Stimulated activated naive CD8-positive, alpha-beta T cell treated with anti-CD3 and anti-CD28 coated beads, Interleukin-15, amount 100 ng/mL, for 72 hours (primary cell): ENCODE results near the gene RIIAD1.

Experiments
- ATAC-seq: fragments of 150-1000 bp; cut with Tn5 transposase; 2 replicates; pipeline ENCODE4 v1.10.0; 2021; ENCODE audit warnings: mild to moderate bottlenecking, moderate library complexity
- DNase-seq, 2 donors: peaks; one replicate each; pipeline ENCODE4 v3.0.0; 2021 to 2022
- H3K27ac Mint-ChIP-seq, 2 donors: one replicate each; pipeline ENCODE4 v1.8.0; 2022; ENCODE audit warnings: mild to moderate bottlenecking in 2 of 2, mixed read lengths in 2 of 2, moderate library complexity in 2 of 2
- H3K27me3 Mint-ChIP-seq: one replicate; pipeline ENCODE4 v1.8.0; 2022; ENCODE audit warnings: mixed read lengths
- H3K4me1 Mint-ChIP-seq: one replicate; pipeline ENCODE4 v1.8.0; 2022; ENCODE audit warnings: mild to moderate bottlenecking, mixed read lengths
- H3K4me3 Mint-ChIP-seq, 2 donors: one replicate each; pipeline ENCODE4 v1.8.0; 2022; ENCODE audit warnings: mild to moderate bottlenecking in 2 of 2, mixed read lengths in 2 of 2, moderate library complexity in 1 of 2
- H3K9me3 Mint-ChIP-seq, 2 donors: one replicate each; pipeline ENCODE4 v1.8.0; 2022; ENCODE audit warnings: mixed read lengths in 2 of 2

Gene RIIAD1

DNA sequence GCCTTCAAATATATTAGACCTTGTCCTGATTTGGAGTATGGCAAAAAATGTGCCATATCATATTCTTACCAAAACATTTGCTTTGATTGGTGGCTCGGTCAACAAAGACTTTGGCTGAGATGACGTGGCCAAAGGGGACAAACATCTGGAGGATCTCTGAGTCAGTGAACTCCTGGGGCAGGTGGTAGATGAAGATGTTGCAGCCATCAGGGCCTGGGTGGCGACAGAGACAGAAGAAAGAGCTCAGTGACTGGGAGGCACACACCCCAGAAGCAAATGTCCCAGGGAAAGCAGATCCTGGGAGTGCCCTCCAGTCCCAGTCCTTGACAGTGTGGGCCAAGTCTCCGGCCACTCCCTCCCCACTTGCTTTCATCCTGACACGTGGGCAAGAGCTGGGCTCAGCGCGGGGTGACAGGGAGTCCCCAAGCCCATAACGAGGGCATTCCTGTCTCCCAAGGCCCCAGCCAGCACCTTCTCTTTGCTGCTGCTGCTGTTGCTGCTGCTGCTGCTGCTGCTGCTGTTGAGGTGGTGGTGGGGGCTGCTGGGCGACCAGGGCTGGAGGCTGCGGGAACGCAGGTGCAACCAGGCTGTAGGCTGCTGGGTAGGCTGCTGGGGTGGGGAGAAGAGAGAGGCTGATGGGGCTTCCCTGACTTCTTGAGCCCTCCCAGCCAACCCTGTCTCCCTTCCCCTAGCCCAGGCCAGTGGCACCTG, 15.4 kb upstream of the RIIAD1 start:
- H3K4me3 Mint-ChIP-seq, result no peak overlapping the region
- no peaks in the 10 kb centered on the region for H3K9me3 Mint-ChIP-seq
- H3K27ac Mint-ChIP-seq, result no peak overlapping the region
- H3K27me3 Mint-ChIP-seq, result no peaks in the 10 kb centered on the region
- H3K4me1 Mint-ChIP-seq, result peaks cover 20% of the 10 kb centered on the region
- DNase-seq, result no peak
- ATAC-seq, result no peak

DNA sequence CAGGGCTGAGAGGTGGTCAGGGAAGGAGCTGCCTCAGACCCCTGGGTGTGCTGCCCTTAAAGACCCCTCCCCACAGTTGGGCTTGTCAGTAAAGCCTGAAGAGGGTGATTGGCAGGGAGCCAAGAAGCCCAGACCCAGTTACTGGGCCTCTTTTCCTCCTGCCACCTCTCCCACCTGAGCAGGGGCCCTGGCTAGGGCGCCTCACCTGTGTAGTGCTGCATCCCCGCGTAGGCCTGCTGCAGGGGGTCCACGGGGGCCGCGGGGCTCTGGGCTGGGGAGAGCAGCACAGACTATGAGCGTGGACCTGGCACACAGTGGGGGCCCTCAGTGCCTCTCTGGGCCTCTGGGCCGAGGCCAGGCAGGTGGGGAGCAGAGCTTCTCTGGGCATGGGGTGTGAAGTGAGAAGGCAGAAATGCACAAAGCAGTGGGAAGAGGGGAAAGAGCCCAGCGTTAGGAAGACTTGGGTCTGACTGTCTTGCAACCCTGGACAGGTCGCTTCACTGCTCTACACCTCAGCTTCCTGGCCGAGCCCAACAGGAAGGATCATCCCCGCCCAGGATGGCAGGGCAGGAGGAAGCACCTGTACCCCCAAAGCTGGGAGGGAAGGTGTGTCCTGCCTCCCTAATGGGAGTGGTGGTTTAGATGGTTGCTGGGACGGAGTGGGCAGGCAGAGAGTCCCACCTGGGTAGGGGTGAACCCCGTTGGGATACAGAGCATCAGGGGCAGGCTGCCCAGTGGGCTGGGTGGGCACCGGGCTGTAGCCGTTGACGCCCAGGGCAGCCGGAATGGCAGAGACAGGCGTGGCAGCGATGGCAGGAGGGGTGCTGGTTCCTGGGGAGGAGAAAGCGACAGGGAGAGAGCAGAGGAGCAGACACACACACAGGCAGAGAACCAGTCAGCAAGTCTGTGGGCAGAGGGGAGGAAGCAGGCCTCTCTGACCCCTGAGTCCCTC, 14.6 kb upstream of the RIIAD1 start:
- Mint-ChIP-seq H3K27ac (peak overlapping the region in 1 of 2 donors; percentile 84), H3K27me3 (no peaks in the 10 kb centered on the region), H3K4me1 (peaks cover 20% of the 10 kb centered on the region), H3K9me3 (no peaks in the 10 kb centered on the region), H3K4me3 (no peak overlapping the region)
- DNase-seq, result no peak
- peak; percentile 12 for ATAC-seq

DNA sequence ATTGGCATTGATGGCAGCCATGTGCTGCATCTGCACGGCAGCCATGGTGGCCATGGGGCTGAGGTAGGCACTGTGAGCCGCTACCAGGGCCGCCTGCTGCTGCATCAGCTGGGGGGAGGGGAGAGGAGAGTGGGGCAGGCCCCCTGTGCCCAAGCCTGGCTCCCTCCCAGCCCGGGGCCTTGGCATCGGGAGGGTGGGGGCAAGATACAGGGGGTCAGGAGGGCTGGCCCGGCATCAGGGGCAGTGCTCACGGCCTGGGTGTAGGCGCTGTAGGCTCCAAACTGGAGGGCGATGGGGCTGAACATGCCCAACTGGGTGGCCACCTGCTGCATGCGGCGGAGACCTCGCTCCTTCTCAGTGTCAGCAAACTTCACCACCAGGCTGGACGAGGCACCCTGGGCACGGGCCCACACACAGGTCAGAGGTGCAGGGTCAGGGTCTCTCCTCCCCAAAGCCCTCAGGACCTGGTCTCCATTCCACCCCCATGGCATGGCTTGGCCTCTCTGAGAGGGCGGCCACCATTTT, 13.7 kb upstream of the RIIAD1 start:
- Mint-ChIP-seq H3K4me3 (no peak overlapping the region), H3K9me3 (no peaks in the 10 kb centered on the region), H3K27ac (no peak overlapping the region), H3K4me1 (peaks cover 19% of the 10 kb centered on the region), H3K27me3 (no peaks in the 10 kb centered on the region)
- DNase-seq, result no peak
- ATAC-seq, result peak; percentile 31

DNA sequence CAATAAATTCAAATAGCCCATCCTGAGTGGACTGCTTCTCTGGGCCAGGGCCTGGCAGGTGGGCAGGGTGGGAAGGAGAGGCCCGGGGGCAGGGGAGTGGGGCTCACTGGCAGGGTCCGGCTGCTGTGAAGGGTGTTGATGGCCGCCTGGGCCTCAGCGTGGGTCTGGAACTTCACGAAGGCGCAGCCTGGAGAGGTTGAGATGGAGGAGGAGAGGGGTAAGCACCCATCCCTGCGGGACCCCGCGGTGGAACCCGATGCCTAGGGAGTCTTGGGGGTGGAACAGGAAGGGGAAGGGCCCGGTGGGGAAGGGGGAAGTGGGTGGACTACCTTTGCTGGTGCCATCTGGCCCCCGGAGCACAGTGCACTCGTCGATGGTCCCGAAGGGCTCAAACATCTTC, 12.4 kb upstream of the RIIAD1 start:
- Mint-ChIP-seq H3K4me1 (peaks cover 8% of the 10 kb centered on the region), H3K4me3 (no peak overlapping the region), H3K27me3 (no peaks in the 10 kb centered on the region), H3K27ac (peak overlapping the region in 1 of 2 donors; percentile 7), H3K9me3 (no peaks in the 10 kb centered on the region)
- no peak for ATAC-seq
- DNase-seq, result no peak

DNA sequence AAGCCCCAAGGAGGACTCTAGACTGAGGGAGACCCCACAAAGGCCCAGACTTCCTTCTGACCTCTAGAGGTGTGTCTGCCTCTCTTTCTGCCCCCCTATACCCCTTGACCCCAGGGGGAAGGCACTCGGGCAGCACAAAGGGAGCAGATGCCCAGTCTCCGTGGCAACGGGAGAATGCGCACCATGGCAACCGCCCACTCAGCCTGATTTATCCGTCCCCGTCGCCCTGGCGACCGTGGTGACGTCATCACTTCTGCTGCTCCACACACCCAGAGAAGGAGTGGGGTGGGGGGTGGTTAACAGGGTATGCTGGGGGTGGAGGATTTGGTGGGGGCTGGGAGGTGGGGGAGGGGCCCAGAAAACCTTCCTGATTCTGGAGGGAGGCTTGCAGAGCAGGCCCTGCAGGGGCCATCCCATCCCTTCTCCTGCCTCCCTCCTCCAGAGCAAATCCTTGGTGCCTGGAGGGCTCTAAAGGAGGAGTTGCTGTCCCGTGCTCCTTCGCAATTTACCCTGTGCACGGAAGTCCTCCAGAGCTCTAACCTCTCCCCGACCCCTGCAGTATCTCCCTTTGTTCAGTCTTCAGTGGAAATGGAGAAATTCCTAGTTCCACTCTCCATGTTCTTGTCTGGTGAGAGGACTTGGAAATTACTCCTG, 11.0 kb upstream of the RIIAD1 start:
- ATAC-seq, result no peak

DNA sequence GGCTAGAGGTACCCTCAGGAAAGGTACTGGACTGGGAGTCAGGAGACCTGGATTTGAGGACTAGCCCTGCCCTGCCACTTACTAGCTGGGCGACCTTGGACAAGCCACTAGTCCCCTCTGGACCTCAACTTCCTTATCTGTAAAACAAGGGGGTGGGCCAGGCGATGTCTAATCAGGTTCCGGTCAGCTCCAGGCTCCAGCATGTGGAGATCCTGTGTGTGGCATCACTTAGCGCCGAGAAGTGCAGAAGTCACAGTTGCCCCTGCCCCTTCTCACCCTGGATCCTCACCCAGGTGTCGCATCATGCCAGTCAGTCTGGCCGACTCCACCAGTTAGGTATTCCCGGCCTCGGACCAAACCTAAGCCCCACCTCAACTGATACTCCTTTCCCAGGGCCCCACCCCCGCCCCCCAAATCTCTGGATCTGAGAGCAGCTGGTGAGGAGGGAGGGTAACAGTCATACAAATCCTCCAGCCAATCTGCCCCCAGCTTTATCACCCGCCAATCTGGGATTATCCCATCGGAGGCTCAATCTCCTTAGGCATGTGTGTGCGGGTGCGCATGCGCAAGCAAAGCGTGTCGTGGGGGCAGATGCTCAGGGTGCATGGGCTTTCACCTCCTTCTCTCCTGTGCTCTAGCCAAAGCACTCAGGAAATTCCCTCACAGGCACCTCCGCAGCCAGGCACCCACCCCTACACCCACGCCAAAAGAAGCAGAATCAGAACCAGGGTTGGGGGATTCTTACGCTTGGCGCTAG, 10.1 kb upstream of the RIIAD1 start:
- ATAC-seq, result no peak
- Mint-ChIP-seq H3K9me3 (no peaks in the 10 kb centered on the region), H3K4me3 (no peak overlapping the region), H3K27ac (no peak overlapping the region), H3K27me3 (peaks cover 22% of the 10 kb centered on the region), H3K4me1 (peaks cover 8% of the 10 kb centered on the region)
- no peak for DNase-seq

More for the DNA sequence above, 11.0 kb upstream of the RIIAD1 start:
- Mint-ChIP-seq H3K27me3 (peaks cover 13% of the 10 kb centered on the region), H3K4me3 (no peak overlapping the region), H3K4me1 (peaks cover 8% of the 10 kb centered on the region), H3K27ac (peak overlapping the region in 1 of 2 donors; percentile 48), H3K9me3 (no peaks in the 10 kb centered on the region)
- DNase-seq, result no peak

DNA sequence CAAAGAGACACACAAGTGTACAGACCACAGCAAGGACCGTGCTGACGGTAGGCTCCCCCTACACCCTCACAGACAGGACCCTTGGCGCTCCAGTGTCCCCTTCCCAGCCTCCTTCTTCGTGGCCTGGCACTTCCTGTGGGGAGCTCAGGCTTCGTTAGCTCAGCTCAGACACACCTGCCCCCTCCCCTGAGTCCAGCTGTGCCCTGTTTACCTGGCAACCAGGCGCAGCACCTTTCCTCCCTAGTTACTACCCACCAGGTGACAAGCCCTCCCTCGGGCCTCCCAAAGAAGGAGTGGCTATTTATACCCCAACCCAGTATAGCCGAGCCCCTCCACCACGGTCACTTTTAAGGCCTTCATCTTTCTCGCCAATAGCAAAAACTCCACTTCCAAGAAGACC, 9.4 kb upstream of the RIIAD1 start:
- Mint-ChIP-seq H3K9me3 (no peaks in the 10 kb centered on the region), H3K27ac (no peak overlapping the region), H3K4me3 (no peak overlapping the region), H3K27me3 (peaks cover 30% of the 10 kb centered on the region), H3K4me1 (peaks cover 5% of the 10 kb centered on the region)
- ATAC-seq (no peak), DNase-seq (no peak)

DNA sequence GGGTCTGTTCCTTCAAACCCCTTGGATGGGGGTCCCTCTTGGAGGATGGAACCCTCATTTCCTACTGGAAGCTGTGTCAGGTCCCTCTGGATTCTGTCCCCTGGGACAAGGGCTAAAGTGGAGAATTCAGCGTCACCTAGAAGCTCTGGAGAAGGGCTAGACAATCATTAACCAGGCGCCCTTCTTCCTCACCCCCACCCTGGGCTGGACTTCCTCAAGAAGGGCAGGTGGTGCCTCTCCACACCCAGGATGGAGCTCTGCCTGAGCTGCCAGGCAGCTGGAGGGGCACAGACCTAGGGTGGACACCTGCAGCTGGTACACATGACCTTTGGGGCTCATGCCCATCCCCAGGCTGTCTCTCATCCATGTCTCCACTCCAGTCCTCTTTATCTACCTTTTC, 8.3 kb upstream of the RIIAD1 start:
- H3K27ac Mint-ChIP-seq, result no peak overlapping the region
- no peaks in the 10 kb centered on the region for H3K9me3 Mint-ChIP-seq
- no peak for DNase-seq
- no peak overlapping the region for H3K4me3 Mint-ChIP-seq
- peaks cover 40% of the 10 kb centered on the region for H3K27me3 Mint-ChIP-seq
- peaks cover 14% of the 10 kb centered on the region for H3K4me1 Mint-ChIP-seq
- no peak for ATAC-seq

DNA sequence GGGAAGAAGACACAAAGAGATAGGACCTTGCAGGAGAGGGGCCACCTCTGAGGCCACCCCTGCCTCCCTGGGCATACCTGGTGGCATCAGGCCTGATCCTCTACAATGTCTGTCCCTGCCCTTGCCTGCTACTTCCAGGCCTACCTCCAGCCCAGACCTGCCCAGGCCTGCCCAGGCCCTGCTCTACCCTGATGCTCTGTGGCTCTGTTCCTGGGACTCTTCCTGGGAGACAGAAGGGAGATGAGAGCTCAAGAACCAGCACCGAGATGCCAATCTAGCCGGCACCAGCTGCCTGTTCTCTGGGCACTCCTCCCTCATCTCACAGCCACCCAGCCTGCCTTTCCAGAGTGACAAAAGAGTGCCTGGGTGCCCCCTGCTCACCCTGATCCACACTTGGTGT, 7.4 kb upstream of the RIIAD1 start:
- DNase-seq, result no peak
- peaks cover 49% of the 10 kb centered on the region for H3K27me3 Mint-ChIP-seq
- H3K4me1 Mint-ChIP-seq, result peaks cover 19% of the 10 kb centered on the region
- H3K27ac Mint-ChIP-seq, result no peak overlapping the region
- no peaks in the 10 kb centered on the region for H3K9me3 Mint-ChIP-seq
- H3K4me3 Mint-ChIP-seq, result no peak overlapping the region
- no peak for ATAC-seq

DNA sequence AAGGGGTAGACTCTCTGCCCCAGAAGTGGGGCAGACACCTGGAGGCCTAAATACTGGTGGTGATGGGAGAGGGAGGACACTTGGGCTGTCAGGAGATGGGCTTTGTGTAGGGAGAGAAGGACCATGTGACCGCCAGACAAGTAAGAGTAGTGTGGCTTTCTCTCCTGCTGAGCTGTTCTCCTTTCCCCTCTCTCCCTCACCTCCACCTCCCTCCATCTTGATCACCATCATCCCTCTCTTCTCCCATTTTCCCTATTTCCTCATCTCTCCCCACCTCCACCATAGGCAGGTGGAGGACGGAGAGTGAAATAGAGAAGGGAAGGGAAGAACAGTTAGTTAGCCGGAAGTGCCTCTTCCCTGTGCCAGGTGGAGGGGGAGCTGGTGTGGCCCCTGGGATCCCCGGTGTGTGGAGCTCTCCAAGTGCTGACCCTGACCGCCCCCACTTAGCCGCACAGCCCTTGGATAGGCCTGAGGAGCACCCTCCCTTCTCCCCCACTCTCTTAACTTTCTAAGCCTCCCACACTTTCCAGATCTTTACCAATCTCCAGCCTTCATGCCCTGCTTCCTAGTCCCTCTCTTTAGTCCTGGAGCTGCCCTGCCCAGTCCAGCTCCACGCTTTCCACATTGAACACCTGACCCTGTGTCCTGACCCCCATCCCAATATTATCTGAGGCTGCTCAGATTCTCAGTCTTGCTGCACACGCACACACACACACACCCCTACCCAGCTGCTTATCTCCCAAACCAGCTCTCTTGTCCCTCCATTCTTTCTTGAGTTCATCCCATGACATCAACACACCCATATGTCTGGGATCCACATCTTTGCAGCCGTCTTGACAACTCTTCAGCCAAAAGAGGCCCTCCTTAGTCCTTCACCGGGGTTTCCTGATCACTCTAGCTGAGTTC, 6.2 kb upstream of the RIIAD1 start:
- Mint-ChIP-seq H3K9me3 (no peaks in the 10 kb centered on the region), H3K27ac (no peak overlapping the region), H3K27me3 (peaks cover 61% of the 10 kb centered on the region), H3K4me3 (no peak overlapping the region), H3K4me1 (peaks cover 22% of the 10 kb centered on the region)
- ATAC-seq, result no peak
- DNase-seq, result no peak

DNA sequence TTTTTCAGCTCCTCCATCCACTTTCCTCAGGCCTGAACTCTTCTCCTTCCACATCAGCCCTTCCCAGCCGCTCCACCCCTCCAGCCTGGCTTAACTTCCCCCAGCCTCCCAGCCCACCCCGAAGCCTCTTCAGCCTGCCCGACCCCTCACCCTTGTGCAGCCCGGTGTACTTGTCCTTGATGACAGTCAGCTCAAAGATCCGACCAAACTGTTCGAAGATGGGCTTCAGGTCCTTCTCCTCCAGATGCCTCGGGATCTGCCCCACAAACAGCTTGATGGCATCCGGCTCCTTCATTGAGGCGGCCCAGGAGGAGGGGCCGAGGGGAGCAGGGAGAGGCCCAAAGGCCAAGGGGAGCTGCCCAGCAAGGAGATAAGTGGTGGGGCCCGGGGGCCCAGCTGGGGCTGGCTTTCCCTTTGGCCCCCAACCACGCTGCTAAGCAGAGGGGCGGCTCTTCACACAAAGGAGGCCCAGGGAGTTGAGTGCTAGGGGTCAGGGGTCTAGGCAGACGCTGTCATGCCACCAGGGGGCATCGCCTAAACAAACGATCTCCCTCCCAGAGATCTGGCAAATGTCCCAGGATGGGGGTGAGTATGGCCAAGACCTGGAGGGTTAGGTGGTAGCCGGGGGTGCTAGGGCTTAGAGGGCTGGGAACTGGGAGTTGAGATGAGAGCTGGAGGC, 5.5 kb upstream of the RIIAD1 start:
- H3K27me3 Mint-ChIP-seq, result peaks cover 69% of the 10 kb centered on the region
- ATAC-seq (peak; percentile 6), DNase-seq (no peak)
- no peaks in the 10 kb centered on the region for H3K9me3 Mint-ChIP-seq
- H3K4me1 Mint-ChIP-seq, result peaks cover 30% of the 10 kb centered on the region
- H3K27ac Mint-ChIP-seq, result no peak overlapping the region
- peak overlapping the region in 1 of 2 donors; percentile 72 for H3K4me3 Mint-ChIP-seq

DNA sequence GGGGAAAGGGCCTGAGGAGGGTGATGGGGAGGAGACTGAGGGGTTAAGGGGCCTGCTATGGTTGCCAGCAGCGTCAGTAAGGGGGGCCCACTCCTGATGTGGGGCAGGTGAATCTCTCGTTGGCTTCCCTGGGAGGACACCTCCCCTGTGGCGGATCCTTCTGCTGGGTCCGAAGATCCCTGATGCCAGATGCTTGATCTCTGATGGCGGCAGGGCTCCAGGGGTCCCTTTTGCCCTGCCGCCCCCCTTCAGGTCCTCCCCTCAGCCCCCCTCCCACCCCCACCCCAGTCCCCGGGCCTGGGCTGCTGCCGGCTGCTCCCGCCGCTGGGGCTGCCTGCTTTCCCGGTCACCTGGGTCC, 4.9 kb upstream of the RIIAD1 start:
- Mint-ChIP-seq H3K27ac (no peak overlapping the region), H3K27me3 (peaks cover 74% of the 10 kb centered on the region), H3K4me1 (peaks cover 35% of the 10 kb centered on the region), H3K4me3 (peak overlapping the region in 1 of 2 donors; percentile 72), H3K9me3 (no peaks in the 10 kb centered on the region)
- no peak for ATAC-seq
- no peak for DNase-seq

DNA sequence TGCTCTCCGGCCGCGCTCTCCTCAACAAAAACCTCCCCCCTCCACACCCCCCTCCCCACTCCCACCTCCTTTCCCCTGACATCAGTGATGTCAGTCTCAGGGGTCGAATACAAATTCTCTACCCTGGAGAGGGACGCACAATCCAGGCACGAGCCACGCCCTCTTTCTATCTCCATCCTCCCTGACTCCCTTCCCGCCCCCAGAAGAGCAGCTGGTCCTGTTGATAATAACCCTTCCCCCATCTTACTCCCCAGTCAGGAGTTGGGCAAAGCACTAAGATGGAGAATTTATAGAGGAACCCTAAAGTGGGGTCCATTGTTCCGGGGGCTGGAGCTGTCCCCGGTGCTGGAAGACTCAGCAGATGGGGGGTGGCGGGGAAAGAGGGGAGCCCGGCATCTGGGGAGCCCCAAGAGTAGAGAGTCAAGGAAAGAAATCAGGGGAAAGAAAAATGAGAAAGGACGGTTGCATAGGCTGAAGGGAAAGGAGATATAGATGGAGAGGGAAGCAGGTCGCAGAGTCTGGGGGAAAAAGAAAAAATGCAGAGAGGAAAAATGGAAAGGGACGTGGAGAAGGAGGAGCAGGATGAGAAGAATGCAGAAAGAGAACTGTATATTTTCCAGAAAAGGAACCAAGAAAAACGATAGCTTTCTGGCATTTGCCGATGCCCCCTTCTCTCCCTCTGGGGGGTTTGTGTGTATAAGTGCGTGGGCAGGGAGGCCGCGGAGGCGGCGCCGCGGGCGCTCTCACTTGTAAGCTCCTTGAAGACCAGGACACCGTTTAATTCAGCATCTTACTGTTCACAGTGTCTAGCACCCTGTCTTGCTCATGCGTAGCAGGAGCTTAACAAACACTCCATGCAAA, 4.3 kb upstream of the RIIAD1 start, which contains the start of gene CELF3:
CELF3 (minus strand) TSS at position 33 of the 861 bp plus-strand sequence. CDS start 783 bp downstream, outside the sequence.
- H3K27ac Mint-ChIP-seq, result peak within 1 kb of the TSS in 1 of 2 donors; percentile 6
- no peak for ATAC-seq
- H3K27me3 Mint-ChIP-seq, result peaks cover 80% of the 10 kb centered on the region
- H3K4me3 Mint-ChIP-seq, result peak within 1 kb of the TSS; percentile 27 to 82
- peak in 1 of 2 donors; percentile 21 for DNase-seq
- H3K4me1 Mint-ChIP-seq, result peaks cover 42% of the 10 kb centered on the region
- H3K9me3 Mint-ChIP-seq, result no peaks in the 10 kb centered on the region
